Activated CD8-positive, alpha-beta memory T cell treated with anti-CD3 and anti-CD28 coated beads, Interleukin-2, amount 50 U/mL, for 24 hours (primary cell): ENCODE results near the gene AADAC.
"Not testable (repeated sequence)": the region's sequence is repeated elsewhere in the genome, so short reads cannot be mapped to it uniquely, and the experiment has no call there.

Experiments
- DNase-seq: peaks from one replicate; pipeline ENCODE4 v3.0.0-alpha.2; 2020; ENCODE audit errors: extremely low read depth

AADAC gene

DNA sequence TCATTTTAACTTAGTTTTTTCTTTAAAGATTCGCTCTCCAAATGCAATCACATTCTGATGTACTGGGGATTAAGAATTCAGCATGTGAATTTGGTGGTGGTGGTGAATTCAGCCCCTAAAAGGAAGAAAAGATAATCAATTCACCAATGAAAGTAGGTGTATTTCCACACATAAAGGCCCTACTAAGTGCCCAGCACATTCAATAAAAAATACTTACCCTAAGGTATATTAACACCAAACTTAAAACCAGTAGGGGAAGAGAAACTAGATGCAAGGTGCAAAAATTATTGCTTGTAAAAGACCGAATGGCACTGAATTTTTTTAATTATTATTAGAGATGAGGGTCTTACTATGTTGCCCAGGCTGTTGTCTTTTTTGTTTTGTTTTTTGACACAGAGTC is 42.7 kb downstream of the AADAC start:
- no peak for DNase-seq

GRCh38 chr3:151859233-151859673 is 45.3 kb downstream of the AADAC start:
- DNase-seq, result no peak

DNA sequence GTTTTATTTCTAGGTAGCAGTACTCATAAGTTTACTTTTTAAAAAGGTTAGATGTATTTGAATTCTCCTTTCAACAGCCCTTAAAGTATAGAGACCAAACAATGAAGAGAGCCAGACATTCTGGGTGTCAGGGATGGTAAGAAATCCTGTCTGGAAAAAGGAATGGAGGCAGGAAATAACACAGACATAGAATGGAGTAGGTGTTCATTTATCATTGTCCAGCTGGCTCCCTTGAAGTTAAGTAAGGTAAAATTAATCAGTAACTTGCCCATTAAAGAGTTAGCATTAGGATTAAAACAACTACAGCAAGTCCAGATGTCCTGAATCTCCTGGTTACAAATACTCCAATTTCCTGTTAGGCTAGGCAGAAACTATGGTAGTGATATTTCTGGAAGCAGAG is 46.0 kb downstream of the AADAC start:
- DNase-seq, result no peak

DNA sequence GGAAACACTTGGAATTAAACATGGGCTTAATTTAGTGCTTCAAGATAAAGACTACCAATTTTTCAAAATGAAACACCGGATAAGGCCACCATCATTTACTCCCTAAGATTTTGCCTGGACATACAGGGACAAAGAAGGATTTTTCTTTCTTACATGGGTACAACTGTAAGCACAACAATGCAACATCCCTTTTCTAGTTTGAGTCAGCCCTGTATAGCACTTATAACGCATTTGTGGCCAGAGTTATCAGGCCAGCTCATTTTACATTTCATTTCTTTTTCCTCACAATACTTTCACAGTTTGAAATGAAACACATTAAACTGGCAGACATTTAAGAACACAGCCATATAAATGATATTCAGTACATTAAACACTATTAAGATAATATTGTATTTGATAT is 49.7 kb downstream of the AADAC start:
- no peak for DNase-seq

DNA sequence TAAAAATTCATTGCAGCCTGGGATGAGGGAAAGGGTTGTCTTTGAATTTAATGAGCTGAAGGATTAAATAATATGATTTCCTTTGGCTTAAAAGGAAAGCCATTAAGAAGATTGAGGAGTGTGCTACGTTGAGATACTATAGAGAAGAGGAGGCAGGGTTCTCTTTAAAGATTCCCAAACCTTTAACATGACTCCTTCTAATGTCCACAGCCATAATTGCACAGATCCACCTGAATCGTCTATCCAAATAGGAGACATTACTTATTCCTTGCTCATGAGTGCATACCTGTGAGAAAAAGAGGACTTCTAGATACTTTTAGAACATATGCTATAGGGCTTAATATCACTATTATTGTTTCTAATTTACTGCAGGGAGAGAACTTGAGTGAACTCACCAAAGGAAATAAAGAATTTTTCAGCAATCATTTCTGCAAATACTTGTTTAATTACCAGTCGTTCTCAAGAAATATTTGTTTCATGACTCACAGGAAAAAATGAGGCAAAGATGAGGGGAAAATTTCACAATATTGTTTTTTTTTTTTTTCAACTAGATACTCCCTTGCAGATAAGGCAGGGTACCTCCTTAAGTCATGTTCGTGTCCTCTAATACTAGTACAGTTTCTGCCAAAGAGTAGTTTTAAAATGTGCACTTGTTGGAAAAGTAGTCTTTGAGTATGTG is 50.6 kb downstream of the AADAC start:
- DNase-seq, result no peak

- no peak for DNase-seq
These were observed 52.9 kb downstream of the AADAC start for GRCh38 chr3:151866711-151867410.

GRCh38 chr3:151867666-151868065 is 53.8 kb downstream of the AADAC start:
- DNase-seq, result no peak

- DNase-seq, result no peak
These were observed 55.3 kb downstream of the AADAC start for GRCh38 chr3:151869181-151869580.

DNA sequence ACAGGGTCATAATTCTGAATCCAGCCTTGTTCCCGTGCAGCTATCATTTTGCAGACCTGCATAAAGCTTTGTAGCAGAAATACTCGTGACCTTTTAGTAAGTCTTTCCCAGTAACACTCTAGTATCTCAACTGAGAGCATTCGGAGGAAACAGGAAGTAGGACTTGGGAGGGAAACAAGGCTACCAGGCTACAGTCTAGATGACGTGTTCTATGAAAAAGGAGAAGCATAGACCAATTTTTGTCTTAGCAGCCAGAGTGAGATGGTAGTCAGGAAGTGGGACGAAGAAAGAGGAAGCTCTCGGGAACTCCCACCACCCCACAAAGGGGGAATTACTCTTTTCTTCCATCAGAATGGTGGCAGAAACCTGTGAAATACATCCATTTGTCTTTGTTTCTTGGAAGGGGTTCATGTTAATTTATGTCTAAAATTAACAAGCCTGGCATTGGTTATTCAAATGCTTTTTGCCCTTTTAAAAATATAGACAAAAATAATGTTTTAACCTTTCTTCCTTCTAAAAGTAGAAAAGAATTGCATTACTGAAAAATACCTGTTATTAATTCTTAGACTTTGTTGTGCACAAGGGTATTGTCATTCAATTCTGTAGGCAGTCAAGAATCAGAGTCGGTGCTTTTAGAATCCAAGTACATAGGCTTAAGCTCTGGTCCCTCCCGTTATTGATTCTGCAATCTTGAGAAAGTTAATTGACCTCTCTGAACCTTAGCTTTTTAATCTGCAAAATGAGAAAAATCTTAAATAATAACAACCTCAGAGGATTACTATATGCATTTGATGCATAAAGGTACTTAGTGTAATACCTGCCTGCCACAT is 57.9 kb downstream of the AADAC start:
- no peak for DNase-seq

DNA sequence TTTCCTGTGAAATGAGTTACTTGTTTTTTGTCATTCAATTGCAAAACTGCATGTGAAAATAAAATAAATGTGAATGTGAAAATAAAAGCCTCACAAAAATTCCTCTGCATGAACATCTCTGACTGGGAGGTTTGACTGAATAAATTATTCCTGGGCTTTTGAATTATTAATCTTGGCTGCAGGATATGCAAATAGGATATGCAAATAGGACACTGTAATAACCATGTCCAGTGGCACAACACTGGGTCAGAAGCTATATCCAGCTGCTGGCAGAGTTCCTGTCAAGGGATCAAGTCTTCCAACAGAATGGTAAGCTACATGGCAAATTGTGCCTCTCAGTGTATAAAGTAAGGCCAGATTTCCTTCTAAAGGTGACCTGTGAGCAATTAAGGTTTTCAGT is 59.5 kb downstream of the AADAC start, which contains the start of gene SUCNR1:
Gene SUCNR1, plus strand, starts transcription at position 246 of the 400 bp plus-strand sequence. CDS start 6,250 bp downstream, outside the sequence.
- no peak for DNase-seq

- not testable (repeated sequence) for DNase-seq
These were observed 60.2 kb downstream of the AADAC start for GRCh38 chr3:151874079-151874478.

DNA sequence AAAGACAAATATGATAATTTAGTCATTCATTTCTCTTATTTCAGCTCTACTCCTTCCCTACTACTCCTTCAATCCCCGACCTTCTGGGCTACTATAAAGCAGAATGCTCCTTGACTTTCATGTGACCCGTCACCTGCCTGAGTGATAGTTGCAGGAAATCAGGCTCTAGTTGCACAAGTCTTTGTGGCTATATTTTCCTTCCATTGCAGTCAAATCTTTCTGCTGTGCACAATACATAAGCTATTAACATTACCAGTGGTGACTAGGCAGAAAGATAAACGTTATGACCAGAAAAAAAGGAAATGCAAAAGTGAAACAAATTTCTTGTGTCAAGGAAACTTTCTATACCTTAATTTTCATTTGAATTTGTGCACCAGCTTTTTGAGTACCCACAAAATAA is 61.8 kb downstream of the AADAC start:
- no peak for DNase-seq

DNA sequence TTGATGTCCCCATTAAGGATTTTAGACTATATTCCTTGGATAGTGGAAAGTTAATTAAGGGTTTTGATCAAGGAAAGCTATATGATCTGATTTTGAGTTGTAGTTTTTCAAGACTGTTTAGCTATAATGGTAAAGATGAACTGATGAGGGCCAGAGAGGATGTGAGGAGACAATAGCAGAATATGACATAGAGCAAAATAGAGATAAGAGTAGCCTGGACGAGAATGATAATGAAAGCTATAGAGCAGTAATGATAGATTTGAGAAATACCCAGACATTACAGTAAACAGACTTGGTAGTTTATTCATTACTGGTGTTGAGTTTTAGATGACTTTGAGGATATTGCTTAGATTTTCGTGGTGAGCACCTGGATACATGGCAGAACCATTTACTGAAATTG is 63.4 kb downstream of the AADAC start:
- DNase-seq, result no peak
